ENCODE measurements around the gene NTM. TPM values are rescaled to one million over a fixed set of nuclear protein-coding genes. Genes with fewer than 3 reads are reported as not detected.

Gene NTM
- total and polyA plus RNA-seq, 8 donors = 0.04 to 4.4 (median 0.50) TPM

DNA sequence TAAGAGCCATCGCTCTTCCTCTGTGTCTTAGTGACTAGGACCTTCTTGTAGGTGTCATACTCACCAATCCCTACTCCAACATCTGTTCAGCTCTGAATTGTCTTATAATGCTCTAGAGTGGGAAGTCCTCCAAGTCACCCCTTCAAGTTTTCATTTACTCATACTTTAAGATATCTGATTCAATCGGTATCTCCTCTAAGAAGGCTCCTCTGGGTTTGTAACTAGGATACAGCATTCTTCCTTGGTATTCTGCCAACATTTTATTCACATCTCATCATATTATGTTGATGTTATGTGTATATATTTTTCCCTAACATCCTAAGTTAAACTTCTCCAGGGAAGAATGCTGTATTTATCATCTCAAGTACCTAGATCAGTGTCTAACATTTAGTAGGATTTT lies 662.1 kb downstream of the NTM start:
- no peaks in the 10 kb centered on the region for H3K36me3 ChIP-seq
- no peaks in the 10 kb centered on the region for H3K4me1 ChIP-seq
- H3K27me3 ChIP-seq = no peaks in the 10 kb centered on the region
- intact Hi-C loops (cut with DNase I) = loop anchor here in 1 of 3 donors (5.0 kb wide), 1 partner anchor 165 kb away; no protein-coding TSS in a partner anchor
- TF ChIP-seq CTCF (IDR thresholded peaks at IDR 0.05) = no peak
- H3K4me3 ChIP-seq = no peak overlapping the region
- DNase-seq (no peak), FAIRE-seq (no peak), ATAC-seq (no peak)
- WGBS, 2 donors = 62 to 78% methylated on average over 2 of the region's 2 CpGs
- no peak overlapping the region for H3K27ac ChIP-seq
- no peaks in the 10 kb centered on the region for H3K9me3 ChIP-seq

- Histone ChIP-seq H3K27me3 (no peaks in the 10 kb centered on the region), H3K36me3 (no peaks in the 10 kb centered on the region), H3K27ac (no peak overlapping the region), H3K4me3 (no peak overlapping the region), H3K4me1 (no peaks in the 10 kb centered on the region), H3K9me3 (no peaks in the 10 kb centered on the region)
- FAIRE-seq (no peak), DNase-seq (no peak), ATAC-seq (no peak)
- intact Hi-C loops (cut with DNase I) = loop anchor here in 1 of 3 donors (5.0 kb wide), 1 partner anchor 166 kb away; no protein-coding TSS in a partner anchor
- TF ChIP-seq CTCF (IDR thresholded peaks at IDR 0.05) = no peak
- 46 to 56% methylated on average over 4 of the region's 4 CpGs for WGBS, 2 donors
Observed at GRCh38 chr11:132033051-132033450, 662.6 kb downstream of the NTM start.

- 52 to 56% methylated on average over 4 of the region's 4 CpGs for WGBS, 2 donors
- TF ChIP-seq CTCF (IDR thresholded peaks at IDR 0.05) = no peak
- H3K4me3 ChIP-seq = no peak overlapping the region
- H3K36me3 ChIP-seq = no peaks in the 10 kb centered on the region
- H3K27me3 ChIP-seq = no peaks in the 10 kb centered on the region
- H3K9me3 ChIP-seq = no peaks in the 10 kb centered on the region
- DNase-seq (no peak), FAIRE-seq (no peak), ATAC-seq (no peak)
- intact Hi-C loops (cut with DNase I) = no loop called here
- no peaks in the 10 kb centered on the region for H3K4me1 ChIP-seq
- no peak overlapping the region for H3K27ac ChIP-seq
Observed at GRCh38 chr11:132035228-132035627, 664.8 kb downstream of the NTM start.

DNA sequence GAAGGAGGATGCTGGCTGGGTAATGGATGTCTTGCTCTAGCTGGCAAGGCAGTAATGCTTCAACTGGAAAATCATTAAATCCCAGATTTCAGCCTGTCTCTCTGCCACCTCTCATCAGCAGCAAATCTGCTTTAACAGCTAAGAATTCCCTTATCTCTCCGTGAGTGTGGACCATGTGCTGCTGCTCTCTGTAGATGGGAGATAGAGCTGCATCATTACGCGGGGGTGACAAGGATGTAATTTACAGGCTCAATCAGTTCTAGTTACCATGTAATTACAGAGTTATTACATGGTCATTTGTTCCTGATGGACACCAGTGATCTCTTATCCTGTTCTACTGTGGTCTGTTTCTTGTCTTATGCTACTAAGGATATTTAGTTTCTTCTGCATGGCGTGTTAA lies 665.4 kb downstream of the NTM start:
- H3K4me1 ChIP-seq = no peaks in the 10 kb centered on the region
- no peak overlapping the region for H3K27ac ChIP-seq
- H3K9me3 ChIP-seq = no peaks in the 10 kb centered on the region
- no peak overlapping the region for H3K4me3 ChIP-seq
- no peak for ATAC-seq
- no peak for TF ChIP-seq CTCF (IDR thresholded peaks at IDR 0.05)
- H3K27me3 ChIP-seq = no peaks in the 10 kb centered on the region
- no peak for FAIRE-seq
- WGBS, 2 donors = 62 to 66% methylated on average over 4 of the region's 4 CpGs
- intact Hi-C loops (cut with DNase I) = no loop called here
- H3K36me3 ChIP-seq = no peaks in the 10 kb centered on the region
- DNase-seq = no peak

- no peak for ATAC-seq
- Histone ChIP-seq H3K27ac (no peak overlapping the region), H3K4me1 (no peaks in the 10 kb centered on the region), H3K9me3 (no peaks in the 10 kb centered on the region), H3K27me3 (no peaks in the 10 kb centered on the region), H3K36me3 (no peaks in the 10 kb centered on the region), H3K4me3 (no peak overlapping the region)
- intact Hi-C loops (cut with DNase I) = no loop called here
- no peak for DNase-seq
- no peak for FAIRE-seq
- 84 to 91% methylated on average over 2 of the region's 2 CpGs for WGBS, 2 donors
- no peak for TF ChIP-seq CTCF (IDR thresholded peaks at IDR 0.05)
Observed at GRCh38 chr11:132036220-132036619, 665.8 kb downstream of the NTM start.
